H1 (cell line): ENCODE data around the gene TRIP13. TPM values are rescaled to one million over a fixed set of nuclear protein-coding genes. Genes with fewer than 3 reads are reported as not detected.

Experiments used
- CTCF ChIA-PET: fragments of 300-600 bp; sonication (Branson Sonifier 250); formaldehyde crosslinking; loops from one replicate; lab custom pipeline; 2021; ENCODE audit not compliant: partially characterized antibody; lab: Charles Lee
- POLR2A ChIA-PET: fragments of 300-600 bp; sonication (Branson Sonifier 250); formaldehyde crosslinking; loops from one replicate; lab custom pipeline; 2021; ENCODE audit warnings: inconsistent platforms; ENCODE audit not compliant: partially characterized antibody; lab: Charles Lee
- DNase-seq, 2 experiments: peaks; one replicate each; pipeline versions ENCODE4 v3.0.0 to v3.0.0-alpha.2; 2010 to 2022; ENCODE audit warnings: low spot score in 2 of 2, low read depth in 1 of 2, mixed read lengths in 1 of 2
- FAIRE-seq: peaks from 2 replicates; lab custom pipeline; 2011; peaks lifted over from hg19 to GRCh38; lab: Jason Lieb, UNC
- H2AFZ ChIP-seq: 2 replicates; pipeline ENCODE4 v1.8.1; 2012; ENCODE audit warnings: low read length, inconsistent platforms
- H2AK5ac ChIP-seq: 2 replicates; pipeline ENCODE4 v1.6.1; 2013; ENCODE audit warnings: low read depth, low read length
- H2BK120ac ChIP-seq: replicated peaks from 2 replicates; pipeline ENCODE3; 2013; ENCODE audit warnings: low read depth, low read length, inconsistent platforms
- H2BK12ac ChIP-seq: 2 replicates; pipeline ENCODE4 v1.6.1; 2013; ENCODE audit warnings: low read depth, low read length
- H2BK15ac ChIP-seq: 2 replicates; pipeline ENCODE4 v1.6.1; 2013; ENCODE audit warnings: low read length
- H2BK20ac ChIP-seq: 2 replicates; pipeline ENCODE4 v1.6.1; 2013; ENCODE audit warnings: low read length
- H2BK5ac ChIP-seq: 2 replicates; pipeline ENCODE4 v1.6.1; 2013; ENCODE audit warnings: low read depth, low read length
- H3K14ac ChIP-seq: 2 replicates; pipeline ENCODE4 v1.6.1; 2013; ENCODE audit warnings: inconsistent platforms; ENCODE audit not compliant: insufficient read length
- H3K18ac ChIP-seq: 2 replicates; pipeline ENCODE4 v1.6.1; 2013; ENCODE audit warnings: low read length; ENCODE audit errors: extremely low read depth
- H3K23ac ChIP-seq: 2 replicates; pipeline ENCODE4 v1.6.1; 2013; ENCODE audit warnings: inconsistent platforms; ENCODE audit not compliant: insufficient read length
- H3K23me2 ChIP-seq: 2 replicates; pipeline ENCODE4 v1.6.1; 2013; ENCODE audit warnings: low read depth, low read length
- H3K27ac ChIP-seq: 2 replicates; pipeline ENCODE4 v1.6.1; 2011; ENCODE audit warnings: low read depth, low read length, inconsistent platforms
- H3K27me3 ChIP-seq, 4 experiments: replicated peaks in 1 of 4; 1 replicate in 1 of 4; 2 replicates in 3 of 4; pipeline versions ENCODE4 v1.6.1 to v1.8.1; 2011 to 2013; ENCODE audit warnings: low read length in 3 of 4, mild to moderate bottlenecking in 3 of 4, inconsistent platforms in 2 of 4, mixed read lengths in 2 of 4, moderate library complexity in 1 of 4; ENCODE audit not compliant: control insufficient read depth in 3 of 4, insufficient read depth in 3 of 4; ENCODE audit errors: extremely low read depth in 1 of 4
- H3K36me3 ChIP-seq, 4 experiments: 2 replicates each; pipeline versions ENCODE4 v1.6.1 to v1.8.1; 2011 to 2013; ENCODE audit warnings: mild to moderate bottlenecking in 4 of 4, low read length in 3 of 4, moderate library complexity in 2 of 4, control low read depth in 1 of 4, inconsistent platforms in 1 of 4; ENCODE audit not compliant: insufficient read depth in 4 of 4, control insufficient read depth in 2 of 4
- H3K4ac ChIP-seq: replicated peaks from 2 replicates; pipeline ENCODE3; 2013; ENCODE audit warnings: low read length, low read depth, mixed read lengths, inconsistent platforms; ENCODE audit not compliant: insufficient read length
- H3K4me1 ChIP-seq, 4 experiments: replicated peaks in 1 of 4; 1 replicate in 1 of 4; 2 replicates in 3 of 4; pipeline versions ENCODE4 v1.6.1 to v1.8.1; 2011 to 2013; ENCODE audit warnings: low read length in 3 of 4, inconsistent platforms in 2 of 4, mixed read lengths in 1 of 4; ENCODE audit not compliant: insufficient read depth in 4 of 4, control insufficient read depth in 3 of 4
- H3K4me2 ChIP-seq, 2 experiments: 2 replicates each; pipeline versions ENCODE4 v1.6.1 to v1.8.1; 2011 to 2013; ENCODE audit warnings: low read depth in 2 of 2, low read length in 2 of 2, control low read depth in 1 of 2, inconsistent platforms in 1 of 2, mild to moderate bottlenecking in 1 of 2; ENCODE audit not compliant: insufficient read depth in 1 of 2
- H3K4me3 ChIP-seq, 4 experiments: fragments of 200-600, 300-600 bp in 1 of 4; sonication (generic), shearing (Covaris generic), sonication (Bioruptor Twin) in 1 of 4; 2 replicates each; pipeline versions ENCODE4 v1.5.1 to v1.8.1; 2011 to 2016; ENCODE audit warnings: low read length in 4 of 4, low read depth in 3 of 4, control low read depth in 2 of 4, inconsistent platforms in 2 of 4, mild to moderate bottlenecking in 2 of 4, mixed read lengths in 1 of 4, moderate library complexity in 1 of 4; ENCODE audit not compliant: insufficient read depth in 2 of 4; ENCODE audit errors: extremely low read depth in 1 of 4
- H3K56ac ChIP-seq: replicated peaks from 2 replicates; pipeline ENCODE3; 2013; ENCODE audit warnings: low read depth, mild to moderate bottlenecking, mixed read lengths, low read length, inconsistent platforms; ENCODE audit not compliant: insufficient read length
- H3K79me1 ChIP-seq: 2 replicates; pipeline ENCODE4 v1.6.1; 2013; ENCODE audit warnings: low read depth, low read length, control low read depth
- H3K79me2 ChIP-seq, 2 experiments: 2 replicates each; pipeline versions ENCODE4 v1.6.1 to v1.8.1; 2012 to 2013; ENCODE audit warnings: low read length in 2 of 2, mild to moderate bottlenecking in 2 of 2, inconsistent platforms in 1 of 2; ENCODE audit not compliant: insufficient read depth in 2 of 2, control insufficient read depth in 1 of 2
- H3K9ac ChIP-seq, 4 experiments: replicated peaks in 1 of 4; 1 replicate in 1 of 4; 2 replicates in 3 of 4; pipeline versions ENCODE4 v1.6.1 to v1.8.1; 2011 to 2013; ENCODE audit warnings: low read depth in 3 of 4, low read length in 3 of 4, control low read depth in 2 of 4, mild to moderate bottlenecking in 2 of 4, moderate library complexity in 2 of 4, inconsistent platforms in 1 of 4; ENCODE audit errors: extremely low read depth in 1 of 4
- H3K9me3 ChIP-seq, 2 experiments: 2 replicates each; pipeline versions ENCODE4 v1.6.1 to v1.8.1; 2012 to 2013; ENCODE audit warnings: mild to moderate bottlenecking in 2 of 2, moderate library complexity in 2 of 2, control low read depth in 1 of 2, inconsistent platforms in 1 of 2, low read depth in 1 of 2, low read length in 1 of 2, mixed read lengths in 1 of 2; ENCODE audit not compliant: insufficient read depth in 2 of 2
- H4K20me1 ChIP-seq, 2 experiments: replicated peaks in 1 of 2; 2 replicates each; pipeline versions ENCODE3 to v1.8.1; 2011 to 2013; ENCODE audit warnings: inconsistent platforms in 2 of 2, low read length in 2 of 2, mild to moderate bottlenecking in 1 of 2; ENCODE audit not compliant: insufficient read depth in 2 of 2, control insufficient read depth in 1 of 2
- H4K5ac ChIP-seq: 2 replicates; pipeline ENCODE4 v1.6.1; 2013; ENCODE audit warnings: low read length, low read depth, mixed read lengths, inconsistent platforms; ENCODE audit not compliant: insufficient read length
- H4K8ac ChIP-seq: 2 replicates; pipeline ENCODE4 v1.8.0; 2013; ENCODE audit warnings: mild to moderate bottlenecking, moderate library complexity, low read length, inconsistent platforms; ENCODE audit not compliant: insufficient read depth; ENCODE audit errors: extremely low read depth
- H4K91ac ChIP-seq: replicated peaks from 2 replicates; pipeline ENCODE3; 2013; ENCODE audit warnings: low read length, mixed read lengths, inconsistent platforms; ENCODE audit not compliant: insufficient read length
- CTBP2 ChIP-seq: IDR thresholded peaks from 2 replicates; pipeline ENCODE4 v1.7.0; 2011; ENCODE audit warnings: borderline replicate concordance, mild to moderate bottlenecking, moderate library complexity, mixed read lengths, low read length; ENCODE audit not compliant: insufficient read depth, insufficient read length
- RAD21 ChIP-seq, 2 experiments: IDR thresholded peaks in 1 of 2; conservative IDR thresholded peaks in 1 of 2; 2 replicates each; pipeline ENCODE4 v1.6.1; 2011; ENCODE audit warnings: low read depth in 2 of 2, low read length in 2 of 2, improper control_type of control experiment in 1 of 2, inconsistent platforms in 1 of 2, mild to moderate bottlenecking in 1 of 2, moderate library complexity in 1 of 2
- RNF2 ChIP-seq: fragments of 200-900, 300-1000 bp; sonication (generic); IDR thresholded peaks from 2 replicates; pipeline ENCODE4 v1.7.1; 2016; ENCODE audit warnings: borderline replicate concordance, low read depth, mild to moderate bottlenecking, antibody characterized with exemption, low read length; ENCODE audit not compliant: poor library complexity, severe bottlenecking; ENCODE audit errors: missing control alignments
- WGBS, 2 experiments: shearing (Covaris generic) in 1 of 2; methylation state at CpG; one replicate each; pipeline versions ENCODE4 v1.1.6 to v1.1.7; 2013 to 2015; ENCODE audit warnings: low lambda C conversion rate in 2 of 2, mixed read lengths in 2 of 2, inconsistent platforms in 1 of 2, low coverage in 1 of 2, missing lambda C conversion rate in 1 of 2; ENCODE audit not compliant: insufficient replicate concordance in 2 of 2, insufficient coverage in 1 of 2, insufficient read length in 1 of 2; ENCODE audit errors: extremely low coverage in 1 of 2, missing lambda C conversion rate in 1 of 2; 5-methylcytosine and 5-hydroxymethylcytosine counted together
- polyA plus RNA-seq, 7 experiments: library from polyadenylated mRNA; depleted of rRNA in 3 of 7; stranded (reverse) in 5 of 7; unstranded in 2 of 7; fragments of >200 nt in 5 of 7; fragments of 200-250 nt in 2 of 7; gene quantifications; 1 replicate in 5 of 7; 2 replicates in 1 of 7; 4 replicates in 1 of 7; pipeline versions ENCODE4 v1.2.1 to v1.2.3, GENCODE V29; 2011 to 2013; ENCODE audit warnings: missing spikeins in 2 of 7, mixed read lengths in 2 of 7
- total RNA-seq: library from RNA; stranded (reverse); fragmentation: NEBNext Ultra II Directional; extraction: Animal tissue kit (Norgen Biotek cat#: 25700); gene quantifications from 2 replicates; pipeline ENCODE4 v1.2.1, GENCODE V29; 2021
- TF ChIP-seq, protein P1 (sequence below), 3 experiments: IDR thresholded peaks; 1 replicate in 2 of 3; 2 replicates in 1 of 3; pipeline versions ENCODE4 v1.5.1 to v1.6.1; 2011; ENCODE audit warnings: low read length in 3 of 3, mild to moderate bottlenecking in 3 of 3, inconsistent platforms in 2 of 3, low read depth in 1 of 3, moderate library complexity in 1 of 3; ENCODE audit not compliant: insufficient read depth in 1 of 3; ENCODE audit errors: control extremely low read depth in 1 of 3
- TF ChIP-seq, protein P2 (sequence below): IDR thresholded peaks from 2 replicates; pipeline ENCODE4 v1.6.1; 2012; ENCODE audit warnings: inconsistent platforms

TRIP13 gene
- total and polyA plus RNA-seq, 2 of the 8 experiments (the other 6 are each of a cell fraction or from before 2014, with no cell fraction given), result 20.0 to 39.2 TPM

DNA sequence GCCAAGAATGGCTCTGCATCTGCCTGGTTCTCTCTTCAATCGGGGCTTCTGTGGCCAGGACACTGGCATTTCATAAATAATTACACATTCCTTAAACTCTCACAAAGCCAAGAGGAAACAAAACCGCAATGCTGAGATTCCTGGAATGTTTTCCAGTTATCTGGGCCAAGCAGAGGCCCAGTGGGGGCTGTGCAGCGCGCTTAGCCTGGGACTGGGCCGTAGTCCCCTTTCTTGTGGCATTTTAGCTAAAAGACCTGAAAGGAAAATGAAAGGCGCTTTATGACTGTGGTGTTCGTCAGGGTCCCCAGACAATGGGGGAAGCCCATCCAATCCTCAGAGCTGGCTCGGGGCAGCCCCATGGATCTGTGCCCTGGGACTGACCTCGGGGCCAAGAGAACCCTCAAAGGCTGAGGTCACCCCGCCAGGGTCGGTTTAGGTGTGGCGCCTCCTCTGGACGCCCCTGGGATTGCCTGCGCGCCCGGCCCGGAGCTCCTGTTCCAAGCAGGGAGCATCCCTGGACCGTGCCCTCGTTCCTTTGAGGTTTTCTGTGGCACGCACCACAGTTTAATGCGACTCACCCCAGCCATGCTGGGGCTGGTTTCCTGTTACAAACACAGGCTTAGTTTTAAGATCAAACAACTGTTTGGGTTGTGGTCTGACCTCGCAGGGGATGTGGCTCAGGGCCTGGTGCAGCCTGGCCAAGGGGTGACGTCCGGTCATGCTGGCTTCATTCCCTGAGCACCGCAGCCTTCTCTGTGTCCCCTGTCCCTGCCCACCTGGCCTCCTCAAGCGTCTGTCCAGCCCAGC lies 64.5 kb downstream of the TRIP13 start:
- H3K79me1 ChIP-seq, result no peaks in the 10 kb centered on the region
- 92% methylated on average over 26 of the region's 26 CpGs; no CpG with 5 or more reads in 1 of the 2 experiments for WGBS, 2 experiments
- DNase-seq (peak in 1 of 2 experiments; percentile 69), FAIRE-seq (no peak)
- H4K8ac ChIP-seq, result no peak overlapping the region
- no peaks in the 10 kb centered on the region for H3K27me3 ChIP-seq
- CTCF ChIA-PET, result interaction anchor here (0.5 to 2.4 kb wide), 14 partner anchors 8 to 210 kb away, joined by 3 to 13 read pairs (median 3); no protein-coding TSS in a partner anchor
- H3K79me2 ChIP-seq, result no peaks in the 10 kb centered on the region
- no peak overlapping the region for H2BK20ac ChIP-seq
- no peak overlapping the region for H4K91ac ChIP-seq
- no peaks in the 10 kb centered on the region for H3K9me3 ChIP-seq
- no peaks in the 10 kb centered on the region for H3K36me3 ChIP-seq
- no peak overlapping the region for H3K56ac ChIP-seq
- no peak overlapping the region for H3K4me3 ChIP-seq
- POLR2A ChIA-PET, result interaction anchor here (1.1 kb wide), 1 partner anchor 11 kb away, joined by 4 read pairs; no protein-coding TSS in a partner anchor
- no peak overlapping the region for H4K5ac ChIP-seq
- H2BK15ac ChIP-seq, result no peak overlapping the region
- 0 out of 2 replicates have a peak overlapping the region, but pooled peaks have one; percentile 39 for H2AK5ac ChIP-seq
- no peaks in the 10 kb centered on the region for H3K23me2 ChIP-seq
- no peak overlapping the region for H3K4ac ChIP-seq
- no peak overlapping the region for H3K18ac ChIP-seq
- 0 out of 2 replicates have a peak overlapping the region, but pooled peaks have one; percentile 50 for H2BK12ac ChIP-seq
- H2BK5ac ChIP-seq, result no peak overlapping the region
- no peaks in the 10 kb centered on the region for H3K4me1 ChIP-seq
- TF ChIP-seq RNF2, result no peak
- 0 out of 4 replicates have a peak, but pooled peaks of 1 of the 2 experiments have one; percentile 5 for TF ChIP-seq RAD21 (IDR thresholded peaks at IDR 0.05 in 1 of 2, conservative IDR thresholded peaks at IDR 0.05 in 1 of 2; ENCODE audit: low read depth in 2 of 2, low read length in 2 of 2)
- no peak for TF ChIP-seq CTBP2
- TF ChIP-seq, protein P1, sequence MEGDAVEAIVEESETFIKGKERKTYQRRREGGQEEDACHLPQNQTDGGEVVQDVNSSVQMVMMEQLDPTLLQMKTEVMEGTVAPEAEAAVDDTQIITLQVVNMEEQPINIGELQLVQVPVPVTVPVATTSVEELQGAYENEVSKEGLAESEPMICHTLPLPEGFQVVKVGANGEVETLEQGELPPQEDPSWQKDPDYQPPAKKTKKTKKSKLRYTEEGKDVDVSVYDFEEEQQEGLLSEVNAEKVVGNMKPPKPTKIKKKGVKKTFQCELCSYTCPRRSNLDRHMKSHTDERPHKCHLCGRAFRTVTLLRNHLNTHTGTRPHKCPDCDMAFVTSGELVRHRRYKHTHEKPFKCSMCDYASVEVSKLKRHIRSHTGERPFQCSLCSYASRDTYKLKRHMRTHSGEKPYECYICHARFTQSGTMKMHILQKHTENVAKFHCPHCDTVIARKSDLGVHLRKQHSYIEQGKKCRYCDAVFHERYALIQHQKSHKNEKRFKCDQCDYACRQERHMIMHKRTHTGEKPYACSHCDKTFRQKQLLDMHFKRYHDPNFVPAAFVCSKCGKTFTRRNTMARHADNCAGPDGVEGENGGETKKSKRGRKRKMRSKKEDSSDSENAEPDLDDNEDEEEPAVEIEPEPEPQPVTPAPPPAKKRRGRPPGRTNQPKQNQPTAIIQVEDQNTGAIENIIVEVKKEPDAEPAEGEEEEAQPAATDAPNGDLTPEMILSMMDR (IDR thresholded peaks at IDR 0.05; ENCODE audit: control extremely low read depth in 1 of 3, insufficient read depth in 1 of 3, low read depth in 1 of 3, low read length in 3 of 3), result peak in 2 of 3 experiments; percentile 22 to 34; a peak in 3 of 4 replicates
- TF ChIP-seq, protein P2, sequence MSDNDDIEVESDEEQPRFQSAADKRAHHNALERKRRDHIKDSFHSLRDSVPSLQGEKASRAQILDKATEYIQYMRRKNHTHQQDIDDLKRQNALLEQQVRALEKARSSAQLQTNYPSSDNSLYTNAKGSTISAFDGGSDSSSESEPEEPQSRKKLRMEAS, result no peak
- H2AFZ ChIP-seq, result no peak overlapping the region
- H3K14ac ChIP-seq, result no peak overlapping the region
- no peak overlapping the region for H3K4me2 ChIP-seq
- H3K27ac ChIP-seq, result no peak overlapping the region
- H2BK120ac ChIP-seq, result no peak overlapping the region
- no peaks in the 10 kb centered on the region for H4K20me1 ChIP-seq
- no peak overlapping the region for H3K9ac ChIP-seq
- H3K23ac ChIP-seq, result no peak overlapping the region
